Tibial nerve (tissue), 3 donors: Measurements from ENCODE around the gene SEPTIN5.

Experiments
- CTCF ChIP-seq, 5 experiments: fragments of 200-600 bp in 3 of 5; fragments of 450-650 bp in 2 of 5; sonication (generic) in 3 of 5; IDR thresholded peaks; one replicate each; pipeline ENCODE4 v1.5.1; 2016 to 2019; ENCODE audit warnings: antibody characterized with exemption in 5 of 5, mild to moderate bottlenecking in 3 of 5, moderate library complexity in 2 of 5
- POLR2A ChIP-seq, 2 donors: fragments of 450-650 bp; IDR thresholded peaks; one replicate each; pipeline ENCODE4 v1.6.1; 2017; ENCODE audit warnings: antibody characterized with exemption in 2 of 2, mild to moderate bottlenecking in 2 of 2, moderate library complexity in 2 of 2

GRCh38 chr22:19723983-19724827, 9.9 kb downstream of the SEPTIN5 start:
- TF ChIP-seq CTCF (IDR thresholded peaks at IDR 0.05) (no peak), POLR2A (IDR thresholded peaks at IDR 0.05) (no peak)
